BLaER1 treated with 17β-estradiol and CSF1 and Interleukin-3, amounts not matched to agents 10 nM and 100 nM (cell line): ENCODE results near the gene HS3ST1.

Source experiments
- H3K27ac ChIP-seq, 11 experiments: shearing (Covaris generic); formaldehyde crosslinking; 2 replicates each; pipeline ENCODE4 v1.8.1; 2022
- H3K27me3 ChIP-seq, 11 experiments: shearing (Covaris generic); formaldehyde crosslinking; 2 replicates each; pipeline ENCODE4 v1.8.1; 2022
- H3K36me3 ChIP-seq, 11 experiments: shearing (Covaris generic); formaldehyde crosslinking; 2 replicates each; pipeline ENCODE4 v1.8.1; 2022
- H3K4me1 ChIP-seq, 10 experiments: shearing (Covaris generic); formaldehyde crosslinking; 2 replicates each; pipeline ENCODE4 v1.8.1; 2022
- H3K4me2 ChIP-seq, 11 experiments: shearing (Covaris generic); formaldehyde crosslinking; 2 replicates each; pipeline ENCODE4 v1.8.1; 2022
- H3K4me3 ChIP-seq, 10 experiments: shearing (Covaris generic); formaldehyde crosslinking; 2 replicates each; pipeline ENCODE4 v1.8.1; 2022
- H3K9ac ChIP-seq, 11 experiments: shearing (Covaris generic); formaldehyde crosslinking; 2 replicates each; pipeline ENCODE4 v1.8.1; 2022
- H3K9me3 ChIP-seq, 11 experiments: shearing (Covaris generic); formaldehyde crosslinking; replicated peaks in 1 of 11; 2 replicates each; pipeline ENCODE4 v1.8.1; 2022
- H4K20me1 ChIP-seq, 11 experiments: shearing (Covaris generic); formaldehyde crosslinking; 2 replicates each; pipeline ENCODE4 v1.8.1; 2022
- Cebpa-rat ChIP-seq, 11 experiments: shearing (Covaris generic); IDR thresholded peaks; 2 replicates each; pipeline ENCODE4 v1.8.1; 2022

Gene HS3ST1

DNA sequence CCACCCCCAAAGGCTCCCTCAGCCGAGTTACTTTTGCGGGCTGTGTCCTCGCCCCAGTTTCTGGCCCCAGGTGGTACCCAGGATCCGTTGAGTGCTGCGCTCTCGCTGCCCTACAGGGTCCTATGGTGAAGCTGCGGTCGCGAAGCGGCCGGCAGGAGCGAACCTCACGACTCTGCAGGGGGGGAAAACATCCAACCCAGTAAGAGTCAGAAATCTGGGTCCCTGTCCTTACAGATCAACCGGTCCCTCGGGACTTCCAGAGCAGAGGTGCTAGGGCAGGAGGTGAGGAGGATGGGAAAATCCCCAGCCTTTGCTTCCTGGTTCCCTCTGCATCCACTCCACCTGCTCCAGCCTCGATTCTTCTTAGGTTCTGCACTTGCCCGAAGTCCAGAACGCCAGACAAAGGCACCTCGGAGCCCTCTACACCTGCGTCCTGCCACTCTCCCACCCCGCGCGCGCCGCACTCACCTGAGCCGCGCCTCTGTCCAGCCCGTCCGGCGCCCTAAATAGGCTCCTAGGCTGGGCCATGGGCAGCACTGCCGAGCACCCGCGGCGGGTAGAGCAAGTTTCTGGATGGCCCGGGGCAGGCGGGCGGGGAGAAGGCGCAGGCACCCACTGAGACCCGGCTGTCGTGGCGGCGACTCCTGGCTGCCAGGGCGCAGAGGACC is at the start of gene HS3ST1:
TSS of gene HS3ST1 (minus strand) at position 664 of the 668 bp plus-strand sequence. CDS start 28,889 bp downstream, outside the sequence.
- peaks cover 0 to 44% (median 0%) of the 10 kb centered on the region in 11 experiments; a peak in 4 of 22 replicates for H4K20me1 ChIP-seq
- H3K4me1 ChIP-seq = peaks cover 12 to 77% (median 16%) of the 10 kb centered on the region in 10 experiments; a peak in 19 of 20 replicates
- peak within 1 kb of the TSS; percentile 82 to 95 (median 91) for H3K4me2 ChIP-seq
- H3K27ac ChIP-seq = peak within 1 kb of the TSS in 4 of 11 experiments; percentile 18 to 53 (median 34); a peak in 5 of 22 replicates
- H3K9ac ChIP-seq = peak within 1 kb of the TSS; percentile 27 to 81 (median 56); a peak in 19 of 22 replicates
- no peak for TF ChIP-seq Cebpa-rat (IDR thresholded peaks at IDR 0.05)
- peak within 1 kb of the TSS; percentile 55 to 84 (median 64) for H3K4me3 ChIP-seq
- peaks cover 25 to 51% (median 43%) of the 10 kb centered on the region in 11 experiments for H3K27me3 ChIP-seq
- peaks cover 0 to 25% (median 7%) of the 10 kb centered on the region in 11 experiments; a peak in 12 of 22 replicates for H3K9me3 ChIP-seq
- H3K36me3 ChIP-seq = peaks cover 0 to 6% (median 0%) of the 10 kb centered on the region in 11 experiments; a peak in 1 of 22 replicates

- H3K4me2 ChIP-seq = peak overlapping the region in 3 of 11 experiments; percentile 30 to 66 (median 49); a peak in 5 of 22 replicates
- H3K27ac ChIP-seq = peak overlapping the region in 5 of 11 experiments; percentile 27 to 56 (median 48); a peak in 7 of 22 replicates
- H3K36me3 ChIP-seq = no peaks in the 10 kb centered on the region; a peak in 1 of 22 replicates
- TF ChIP-seq Cebpa-rat (IDR thresholded peaks at IDR 0.05) = no peak
- H3K9me3 ChIP-seq = peaks cover 0 to 34% (median 11%) of the 10 kb centered on the region in 11 experiments; a peak in 16 of 22 replicates
- H3K27me3 ChIP-seq = no peaks in the 10 kb centered on the region
- H3K4me1 ChIP-seq = peaks cover 23 to 86% (median 37%) of the 10 kb centered on the region in 10 experiments
- H3K9ac ChIP-seq = no peak overlapping the region
- no peak overlapping the region for H3K4me3 ChIP-seq
- no peaks in the 10 kb centered on the region for H4K20me1 ChIP-seq
These were observed 47.2 kb upstream of the HS3ST1 start for GRCh38 chr4:11475871-11476270.

- Histone ChIP-seq H3K9me3 (peaks cover 0 to 25% (median 5%) of the 10 kb centered on the region in 11 experiments; a peak in 10 of 22 replicates), H4K20me1 (no peaks in the 10 kb centered on the region), H3K4me1 (peaks cover 26 to 85% (median 36%) of the 10 kb centered on the region in 10 experiments), H3K36me3 (no peaks in the 10 kb centered on the region), H3K9ac (no peak overlapping the region), H3K27ac (0 out of 22 replicates have a peak overlapping the region, but pooled peaks of 1 of the 11 experiments have one; percentile 15), H3K4me2 (peak overlapping the region in 2 of 11 experiments; percentile 7 to 66; a peak in 2 of 22 replicates), H3K27me3 (no peaks in the 10 kb centered on the region), H3K4me3 (no peak overlapping the region)
- no peak for TF ChIP-seq Cebpa-rat (IDR thresholded peaks at IDR 0.05)
These were observed 45.5 kb upstream of the HS3ST1 start for GRCh38 chr4:11474146-11474545.

DNA sequence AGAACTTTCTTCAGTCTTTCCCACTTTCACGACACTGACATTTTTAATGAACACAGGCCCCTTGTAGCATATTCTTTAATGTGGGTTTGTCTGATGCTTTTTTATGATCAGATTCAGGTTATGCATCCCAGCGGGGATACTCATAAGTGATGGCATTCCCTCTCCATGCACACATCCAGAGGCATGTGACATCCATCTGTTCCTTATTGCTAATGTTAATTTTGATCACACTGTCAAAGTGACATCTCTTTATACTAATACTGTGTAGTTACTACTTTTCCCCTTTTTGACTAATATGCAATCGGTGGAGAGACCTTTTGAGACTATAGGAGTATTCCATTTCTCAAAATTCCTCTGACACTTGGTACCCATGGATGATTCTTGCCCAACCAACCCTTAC is 43.8 kb upstream of the HS3ST1 start:
- no peak overlapping the region for H3K9ac ChIP-seq

DNA sequence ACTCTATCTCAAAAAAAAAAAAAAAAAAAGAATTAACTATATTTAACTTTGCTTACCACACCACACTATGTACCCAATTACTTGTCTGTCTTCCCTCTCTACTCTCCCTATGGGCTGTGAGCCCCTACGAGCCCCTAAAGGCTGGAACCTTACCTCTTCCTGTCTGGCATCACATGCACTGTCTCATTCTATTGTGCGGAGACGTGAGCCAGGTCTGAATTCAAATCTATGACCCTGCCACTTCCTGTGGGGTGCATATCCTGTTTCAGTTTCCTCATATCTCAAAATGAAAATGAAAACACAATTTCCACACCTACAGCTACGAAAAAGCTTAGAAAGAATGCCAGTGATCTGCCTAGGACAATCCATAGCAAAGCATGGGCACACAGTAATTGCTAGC is 42.9 kb upstream of the HS3ST1 start:
- no peak for TF ChIP-seq Cebpa-rat (IDR thresholded peaks at IDR 0.05)
- H3K9me3 ChIP-seq = peaks cover 0 to 4% (median 0%) of the 10 kb centered on the region in 11 experiments; a peak in 3 of 22 replicates
- H4K20me1 ChIP-seq = no peaks in the 10 kb centered on the region
- H3K27me3 ChIP-seq = no peaks in the 10 kb centered on the region
- H3K27ac ChIP-seq = peak overlapping the region in 10 of 11 experiments; percentile 62 to 75 (median 72); a peak in 20 of 22 replicates
- no peaks in the 10 kb centered on the region for H3K36me3 ChIP-seq
- H3K4me1 ChIP-seq = peaks cover 27 to 76% (median 36%) of the 10 kb centered on the region in 10 experiments
- H3K4me2 ChIP-seq = peak overlapping the region; percentile 52 to 82 (median 67)
- H3K9ac ChIP-seq = peak overlapping the region in 5 of 11 experiments; percentile 19 to 39 (median 26); a peak in 7 of 22 replicates
- peak overlapping the region in 5 of 10 experiments; percentile 12 to 29 (median 24); a peak in 4 of 20 replicates for H3K4me3 ChIP-seq

More for the DNA sequence above, 43.8 kb upstream of the HS3ST1 start:
- Histone ChIP-seq H3K27ac (peak overlapping the region in 8 of 11 experiments; percentile 3 to 75 (median 33); a peak in 10 of 22 replicates), H4K20me1 (no peaks in the 10 kb centered on the region), H3K36me3 (no peaks in the 10 kb centered on the region), H3K4me3 (no peak overlapping the region), H3K27me3 (no peaks in the 10 kb centered on the region), H3K4me1 (peaks cover 27 to 81% (median 36%) of the 10 kb centered on the region in 10 experiments), H3K9me3 (peaks cover 0 to 13% (median 3%) of the 10 kb centered on the region in 11 experiments; a peak in 9 of 22 replicates), H3K4me2 (peak overlapping the region in 7 of 11 experiments; percentile 6 to 72 (median 38); a peak in 10 of 22 replicates)
- no peak for TF ChIP-seq Cebpa-rat (IDR thresholded peaks at IDR 0.05)

GRCh38 chr4:11471046-11471441 is 42.4 kb upstream of the HS3ST1 start:
- peak overlapping the region; percentile 52 to 82 (median 67) for H3K4me2 ChIP-seq
- peak overlapping the region in 4 of 11 experiments; percentile 13 to 27 (median 26); a peak in 4 of 22 replicates for H3K9ac ChIP-seq
- H3K4me1 ChIP-seq = peaks cover 27 to 70% (median 36%) of the 10 kb centered on the region in 10 experiments
- H3K9me3 ChIP-seq = no peaks in the 10 kb centered on the region
- H3K27me3 ChIP-seq = no peaks in the 10 kb centered on the region
- H3K4me3 ChIP-seq = no peak overlapping the region
- H3K27ac ChIP-seq = peak overlapping the region in 10 of 11 experiments; percentile 62 to 75 (median 72); a peak in 19 of 22 replicates
- no peaks in the 10 kb centered on the region for H3K36me3 ChIP-seq
- TF ChIP-seq Cebpa-rat (IDR thresholded peaks at IDR 0.05) = no peak
- H4K20me1 ChIP-seq = no peaks in the 10 kb centered on the region

GRCh38 chr4:11470438-11471045 is 41.8 kb upstream of the HS3ST1 start:
- H4K20me1 ChIP-seq = no peaks in the 10 kb centered on the region
- H3K27ac ChIP-seq = peak overlapping the region in 10 of 11 experiments; percentile 62 to 75 (median 72); a peak in 16 of 22 replicates
- TF ChIP-seq Cebpa-rat (IDR thresholded peaks at IDR 0.05) = no peak
- no peak overlapping the region for H3K4me3 ChIP-seq
- H3K9ac ChIP-seq = peak overlapping the region in 4 of 11 experiments; percentile 3 to 36 (median 20); a peak in 6 of 22 replicates
- H3K9me3 ChIP-seq = no peaks in the 10 kb centered on the region
- H3K4me2 ChIP-seq = peak overlapping the region; percentile 52 to 82 (median 67)
- H3K36me3 ChIP-seq = no peaks in the 10 kb centered on the region
- no peaks in the 10 kb centered on the region for H3K27me3 ChIP-seq
- H3K4me1 ChIP-seq = peaks cover 27 to 65% (median 36%) of the 10 kb centered on the region in 10 experiments

GRCh38 chr4:11469650-11470437 is 41.1 kb upstream of the HS3ST1 start:
- H3K9me3 ChIP-seq = no peaks in the 10 kb centered on the region
- no peak overlapping the region for H3K4me3 ChIP-seq
- H3K36me3 ChIP-seq = no peaks in the 10 kb centered on the region
- H3K27ac ChIP-seq = peak overlapping the region in 9 of 11 experiments; percentile 62 to 75 (median 73); a peak in 14 of 22 replicates
- no peaks in the 10 kb centered on the region for H3K27me3 ChIP-seq
- peaks cover 27 to 58% (median 36%) of the 10 kb centered on the region in 10 experiments for H3K4me1 ChIP-seq
- no peak for TF ChIP-seq Cebpa-rat (IDR thresholded peaks at IDR 0.05)
- H3K4me2 ChIP-seq = peak overlapping the region; percentile 52 to 82 (median 67)
- no peaks in the 10 kb centered on the region for H4K20me1 ChIP-seq
- H3K9ac ChIP-seq = peak overlapping the region in 5 of 11 experiments; percentile 3 to 36 (median 13); a peak in 6 of 22 replicates
